Left lung (tissue), 10 donors: ENCODE results near the gene MYOF. TPM values are rescaled to one million over a fixed set of nuclear protein-coding genes. Genes with fewer than 3 reads are reported as not detected.

Source experiments
- ATAC-seq: fragments of 200-7000 bp; cut with Tn5 transposase; one replicate; pipeline ENCODE4 v1.9.1; 2020; ENCODE audit warnings: moderate library complexity
- DNase-seq, 4 donors: peaks; one replicate each; pipeline ENCODE4 v3.0.0-alpha.2; 2013 to 2020
- H3K27ac ChIP-seq, 2 donors: fragments of 200-600 bp; sonication (generic) in 1 of 2; one replicate each; pipeline versions ENCODE4 v1.5.0 to v1.8.0; 2020 to 2021
- H3K27me3 ChIP-seq, 2 donors: fragments of 200-600 bp; sonication (generic) in 1 of 2; one replicate each; pipeline versions ENCODE4 v1.5.0 to v1.8.0; 2020 to 2021
- H3K36me3 ChIP-seq, 2 donors: fragments of 200-600 bp; sonication (generic) in 1 of 2; one replicate each; pipeline versions ENCODE4 v1.5.0 to v1.8.0; 2020 to 2021
- H3K4me1 ChIP-seq, 2 donors: fragments of 200-600 bp; one replicate each; pipeline ENCODE4 v1.8.0; 2021
- H3K4me3 ChIP-seq, 2 donors: fragments of 200-600 bp; sonication (generic) in 1 of 2; one replicate each; pipeline versions ENCODE4 v1.5.0 to v1.8.0; 2020 to 2021; ENCODE audit warnings: mild to moderate bottlenecking in 1 of 2
- H3K9me3 ChIP-seq, 2 donors: fragments of 200-600 bp; sonication (generic) in 1 of 2; one replicate each; pipeline versions ENCODE4 v1.5.0 to v1.8.0; 2020 to 2021
- intact Hi-C, 2 donors: fragments of 100-400 bp; cut with DNase I; formaldehyde crosslinking; loops; one replicate each; pipeline versions ENCODE4 v1.11.2 to v1.14.2; 2022
- polyA plus RNA-seq, 6 donors: library from polyadenylated mRNA; unstranded; fragments of 120-200 nt; gene quantifications; one replicate each; pipeline ENCODE4 v1.2.1, GENCODE V29; 2013; ENCODE audit not compliant: insufficient read length in 6 of 6
- total RNA-seq, 2 donors: library from RNA; stranded (reverse); fragmentation: NEBNext Ultra II Directional; extraction: Animal tissue kit (Norgen Biotek cat#: 25700); gene quantifications; one replicate each; pipeline ENCODE4 v1.2.1, GENCODE V29; 2021
- TF ChIP-seq, protein P1 (sequence below), 2 donors: fragments of 200-600 bp; sonication (generic) in 1 of 2; IDR thresholded peaks; one replicate each; pipeline versions ENCODE4 v1.5.0 to v1.8.0; 2021; ENCODE audit warnings: antibody characterized with exemption in 2 of 2
- donor health status: DM: no; HTN: yes; CAD: no.
- donor health status: DM: no; HTN: no; CAD: no.

The MYOF gene
- total and polyA plus RNA-seq, 8 donors: 54.9 to 295 (median 67.9) TPM

DNA sequence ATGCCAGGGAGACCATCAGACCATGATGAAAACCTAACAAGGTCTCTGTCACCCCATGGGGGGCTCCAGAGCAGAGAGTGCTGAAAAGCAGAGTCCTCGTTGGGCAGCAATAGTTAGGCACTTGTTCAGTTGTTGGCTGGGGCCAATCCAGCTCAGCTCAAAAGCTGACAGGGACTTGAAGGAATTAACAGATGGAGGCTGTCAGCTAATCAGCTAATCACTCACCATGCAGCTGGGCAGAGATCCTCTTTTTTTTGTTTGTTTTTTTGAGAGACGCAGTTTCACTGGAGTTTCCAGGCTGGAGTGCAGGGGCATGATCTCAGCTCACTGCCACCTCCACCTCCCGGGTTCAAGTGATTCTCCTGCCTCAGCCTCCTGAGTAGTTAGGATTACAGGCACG is 32.4 kb upstream of the MYOF start:
- Histone ChIP-seq H3K36me3 (no peaks in the 10 kb centered on the region), H3K9me3 (no peaks in the 10 kb centered on the region), H3K4me3 (no peak overlapping the region), H3K4me1 (peaks cover 9 to 37% of the 10 kb centered on the region in 2 donors), H3K27me3 (no peaks in the 10 kb centered on the region), H3K27ac (peak overlapping the region; percentile 74 to 76)
- intact Hi-C loops: no loop called here
- DNase-seq (peak in 1 of 4 donors; percentile 68), ATAC-seq (no peak)
- TF ChIP-seq, protein P1, sequence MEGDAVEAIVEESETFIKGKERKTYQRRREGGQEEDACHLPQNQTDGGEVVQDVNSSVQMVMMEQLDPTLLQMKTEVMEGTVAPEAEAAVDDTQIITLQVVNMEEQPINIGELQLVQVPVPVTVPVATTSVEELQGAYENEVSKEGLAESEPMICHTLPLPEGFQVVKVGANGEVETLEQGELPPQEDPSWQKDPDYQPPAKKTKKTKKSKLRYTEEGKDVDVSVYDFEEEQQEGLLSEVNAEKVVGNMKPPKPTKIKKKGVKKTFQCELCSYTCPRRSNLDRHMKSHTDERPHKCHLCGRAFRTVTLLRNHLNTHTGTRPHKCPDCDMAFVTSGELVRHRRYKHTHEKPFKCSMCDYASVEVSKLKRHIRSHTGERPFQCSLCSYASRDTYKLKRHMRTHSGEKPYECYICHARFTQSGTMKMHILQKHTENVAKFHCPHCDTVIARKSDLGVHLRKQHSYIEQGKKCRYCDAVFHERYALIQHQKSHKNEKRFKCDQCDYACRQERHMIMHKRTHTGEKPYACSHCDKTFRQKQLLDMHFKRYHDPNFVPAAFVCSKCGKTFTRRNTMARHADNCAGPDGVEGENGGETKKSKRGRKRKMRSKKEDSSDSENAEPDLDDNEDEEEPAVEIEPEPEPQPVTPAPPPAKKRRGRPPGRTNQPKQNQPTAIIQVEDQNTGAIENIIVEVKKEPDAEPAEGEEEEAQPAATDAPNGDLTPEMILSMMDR (IDR thresholded peaks at IDR 0.05): no peak

DNA sequence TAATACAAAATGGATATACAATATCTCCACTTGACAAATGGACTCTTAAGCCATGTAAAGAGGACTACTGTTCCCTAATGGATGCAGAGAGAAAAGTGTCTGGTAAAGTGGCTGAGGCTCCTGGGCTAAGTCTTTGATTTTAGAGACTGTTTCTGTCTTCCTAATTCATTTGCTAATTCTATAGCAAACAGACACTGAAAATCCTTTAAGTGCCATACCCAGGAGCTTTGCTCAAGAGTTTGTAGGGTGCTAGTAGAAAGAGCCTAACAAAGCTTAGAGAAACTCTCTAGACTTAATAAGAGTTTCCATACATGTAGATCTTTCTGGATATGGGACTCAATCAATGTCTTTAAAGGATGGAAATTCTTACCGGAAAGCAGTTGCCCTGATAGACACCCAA is 31.0 kb upstream of the MYOF start:
- no peak for DNase-seq
- intact Hi-C loops: no loop called here
- H3K36me3 ChIP-seq: no peaks in the 10 kb centered on the region
- H3K4me1 ChIP-seq: peaks cover 9 to 37% of the 10 kb centered on the region in 2 donors
- ATAC-seq: no peak
- H3K27ac ChIP-seq: no peak overlapping the region
- H3K27me3 ChIP-seq: no peaks in the 10 kb centered on the region
- H3K4me3 ChIP-seq: no peak overlapping the region
- TF ChIP-seq, protein P1 (IDR thresholded peaks at IDR 0.05): no peak
- no peaks in the 10 kb centered on the region for H3K9me3 ChIP-seq

DNA sequence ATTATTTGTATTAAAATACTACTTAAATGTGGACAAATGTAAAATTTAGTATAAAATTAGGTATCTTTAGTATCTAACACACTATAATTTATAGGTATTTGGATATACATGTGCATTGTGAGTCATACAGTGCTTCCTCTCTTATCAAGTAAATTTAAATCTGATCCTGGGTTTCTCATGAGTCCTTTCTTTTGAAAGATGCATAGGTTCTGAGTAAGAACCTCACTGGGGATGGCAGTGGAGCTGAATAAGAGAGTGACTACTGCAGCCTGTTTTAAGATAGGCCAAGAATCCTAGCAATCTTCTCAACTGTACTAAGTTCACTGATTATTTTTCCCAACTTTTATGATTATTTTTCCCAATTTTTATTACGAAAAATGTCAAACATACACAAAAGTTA is 30.4 kb upstream of the MYOF start:
- intact Hi-C loops: no loop called here
- no peak overlapping the region for H3K4me3 ChIP-seq

DNA sequence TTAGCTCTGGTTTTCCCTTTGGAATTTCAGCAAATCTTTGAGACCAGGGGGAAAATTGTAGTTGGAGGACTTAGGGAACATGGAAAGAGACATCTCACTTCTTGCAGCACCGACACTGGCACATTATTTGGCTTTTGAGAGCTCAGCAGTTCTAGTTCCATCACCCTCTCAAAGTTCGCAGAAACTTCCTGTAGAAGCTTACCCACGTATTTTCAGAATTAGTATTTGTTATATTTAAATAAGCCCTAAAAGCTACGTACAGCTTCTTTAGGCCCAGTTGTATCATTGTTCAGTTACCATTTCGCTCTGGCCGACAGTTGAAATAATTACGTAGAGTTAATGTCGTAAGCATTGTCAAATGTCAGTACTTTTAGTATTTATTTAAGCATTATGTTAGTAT is 27.7 kb upstream of the MYOF start:
- TF ChIP-seq, protein P1 (IDR thresholded peaks at IDR 0.05): no peak
- Histone ChIP-seq H3K36me3 (no peaks in the 10 kb centered on the region), H3K27me3 (no peaks in the 10 kb centered on the region), H3K4me3 (no peak overlapping the region), H3K27ac (no peak overlapping the region), H3K4me1 (peaks cover 0 to 12% of the 10 kb centered on the region in 2 donors), H3K9me3 (no peaks in the 10 kb centered on the region)
- ATAC-seq: no peak
- DNase-seq: no peak
- intact Hi-C loops: no loop called here

More for the DNA sequence above, 30.4 kb upstream of the MYOF start:
- no peak for DNase-seq
- Histone ChIP-seq H3K9me3 (no peaks in the 10 kb centered on the region), H3K36me3 (no peaks in the 10 kb centered on the region), H3K27ac (no peak overlapping the region), H3K4me1 (peaks cover 9 to 37% of the 10 kb centered on the region in 2 donors), H3K27me3 (no peaks in the 10 kb centered on the region)
- TF ChIP-seq, protein P1 (IDR thresholded peaks at IDR 0.05): no peak
- no peak for ATAC-seq

DNA sequence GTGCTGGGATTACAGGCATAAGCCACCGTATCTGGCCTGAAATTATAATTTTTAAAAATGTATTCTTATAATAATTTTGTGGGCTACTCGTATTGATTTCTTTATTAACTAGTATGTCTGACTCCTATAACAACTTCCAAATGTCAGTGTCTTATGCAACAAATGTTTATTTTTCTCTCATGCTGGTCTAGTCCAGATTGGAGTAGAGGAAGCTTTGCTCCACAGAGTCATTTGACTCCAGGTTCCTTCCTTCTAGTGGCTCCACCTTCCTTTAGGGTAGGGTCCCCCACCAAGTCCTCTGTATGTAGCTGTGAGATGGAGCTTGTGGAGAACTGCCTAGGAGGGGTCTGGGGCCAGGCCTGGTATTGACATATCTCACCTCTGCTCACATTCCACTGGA is 22.9 kb upstream of the MYOF start:
- ATAC-seq (peak; percentile 53), DNase-seq (no peak)
- H3K4me1 ChIP-seq: no peaks in the 10 kb centered on the region
- no peaks in the 10 kb centered on the region for H3K27me3 ChIP-seq
- intact Hi-C loops: no loop called here
- no peak overlapping the region for H3K4me3 ChIP-seq
- H3K27ac ChIP-seq: no peak overlapping the region
- no peaks in the 10 kb centered on the region for H3K9me3 ChIP-seq
- H3K36me3 ChIP-seq: no peaks in the 10 kb centered on the region
- TF ChIP-seq, protein P1 (IDR thresholded peaks at IDR 0.05): no peak
